Measurements from ENCODE around the gene RORB.

GRCh38 chr9:74512416-74512815, 15.3 kb downstream of the RORB start:
- TF ChIP-seq MXI1 (conservative IDR thresholded peaks at IDR 0.05; ENCODE audit: poor library complexity, severe bottlenecking): no peak
- TF ChIP-seq EP300 (conservative IDR thresholded peaks at IDR 0.05; ENCODE audit: poor library complexity, severe bottlenecking): no peak
- no peak for TF ChIP-seq CTCF (IDR thresholded peaks at IDR 0.05; ENCODE audit: poor library complexity, severe bottlenecking)
- no peak for TF ChIP-seq TAF1 (IDR thresholded peaks at IDR 0.05; ENCODE audit: low read depth)
- no peak for TF ChIP-seq POLR2AphosphoS5 (IDR thresholded peaks at IDR 0.05)
- TF ChIP-seq EZH2 (IDR thresholded peaks at IDR 0.05; ENCODE audit: borderline replicate concordance, insufficient read depth, low read length, poor library complexity, severe bottlenecking): no peak
- TF ChIP-seq SMC3 (conservative IDR thresholded peaks at IDR 0.05; ENCODE audit: poor library complexity): no peak
- TF ChIP-seq, protein P1, sequence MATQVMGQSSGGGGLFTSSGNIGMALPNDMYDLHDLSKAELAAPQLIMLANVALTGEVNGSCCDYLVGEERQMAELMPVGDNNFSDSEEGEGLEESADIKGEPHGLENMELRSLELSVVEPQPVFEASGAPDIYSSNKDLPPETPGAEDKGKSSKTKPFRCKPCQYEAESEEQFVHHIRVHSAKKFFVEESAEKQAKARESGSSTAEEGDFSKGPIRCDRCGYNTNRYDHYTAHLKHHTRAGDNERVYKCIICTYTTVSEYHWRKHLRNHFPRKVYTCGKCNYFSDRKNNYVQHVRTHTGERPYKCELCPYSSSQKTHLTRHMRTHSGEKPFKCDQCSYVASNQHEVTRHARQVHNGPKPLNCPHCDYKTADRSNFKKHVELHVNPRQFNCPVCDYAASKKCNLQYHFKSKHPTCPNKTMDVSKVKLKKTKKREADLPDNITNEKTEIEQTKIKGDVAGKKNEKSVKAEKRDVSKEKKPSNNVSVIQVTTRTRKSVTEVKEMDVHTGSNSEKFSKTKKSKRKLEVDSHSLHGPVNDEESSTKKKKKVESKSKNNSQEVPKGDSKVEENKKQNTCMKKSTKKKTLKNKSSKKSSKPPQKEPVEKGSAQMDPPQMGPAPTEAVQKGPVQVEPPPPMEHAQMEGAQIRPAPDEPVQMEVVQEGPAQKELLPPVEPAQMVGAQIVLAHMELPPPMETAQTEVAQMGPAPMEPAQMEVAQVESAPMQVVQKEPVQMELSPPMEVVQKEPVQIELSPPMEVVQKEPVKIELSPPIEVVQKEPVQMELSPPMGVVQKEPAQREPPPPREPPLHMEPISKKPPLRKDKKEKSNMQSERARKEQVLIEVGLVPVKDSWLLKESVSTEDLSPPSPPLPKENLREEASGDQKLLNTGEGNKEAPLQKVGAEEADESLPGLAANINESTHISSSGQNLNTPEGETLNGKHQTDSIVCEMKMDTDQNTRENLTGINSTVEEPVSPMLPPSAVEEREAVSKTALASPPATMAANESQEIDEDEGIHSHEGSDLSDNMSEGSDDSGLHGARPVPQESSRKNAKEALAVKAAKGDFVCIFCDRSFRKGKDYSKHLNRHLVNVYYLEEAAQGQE (IDR thresholded peaks at IDR 0.05; ENCODE audit: borderline replicate concordance): no peak

Measured in neural cell (in vitro differentiated cells).